Measurements from ENCODE around the gene TERT.

DNA sequence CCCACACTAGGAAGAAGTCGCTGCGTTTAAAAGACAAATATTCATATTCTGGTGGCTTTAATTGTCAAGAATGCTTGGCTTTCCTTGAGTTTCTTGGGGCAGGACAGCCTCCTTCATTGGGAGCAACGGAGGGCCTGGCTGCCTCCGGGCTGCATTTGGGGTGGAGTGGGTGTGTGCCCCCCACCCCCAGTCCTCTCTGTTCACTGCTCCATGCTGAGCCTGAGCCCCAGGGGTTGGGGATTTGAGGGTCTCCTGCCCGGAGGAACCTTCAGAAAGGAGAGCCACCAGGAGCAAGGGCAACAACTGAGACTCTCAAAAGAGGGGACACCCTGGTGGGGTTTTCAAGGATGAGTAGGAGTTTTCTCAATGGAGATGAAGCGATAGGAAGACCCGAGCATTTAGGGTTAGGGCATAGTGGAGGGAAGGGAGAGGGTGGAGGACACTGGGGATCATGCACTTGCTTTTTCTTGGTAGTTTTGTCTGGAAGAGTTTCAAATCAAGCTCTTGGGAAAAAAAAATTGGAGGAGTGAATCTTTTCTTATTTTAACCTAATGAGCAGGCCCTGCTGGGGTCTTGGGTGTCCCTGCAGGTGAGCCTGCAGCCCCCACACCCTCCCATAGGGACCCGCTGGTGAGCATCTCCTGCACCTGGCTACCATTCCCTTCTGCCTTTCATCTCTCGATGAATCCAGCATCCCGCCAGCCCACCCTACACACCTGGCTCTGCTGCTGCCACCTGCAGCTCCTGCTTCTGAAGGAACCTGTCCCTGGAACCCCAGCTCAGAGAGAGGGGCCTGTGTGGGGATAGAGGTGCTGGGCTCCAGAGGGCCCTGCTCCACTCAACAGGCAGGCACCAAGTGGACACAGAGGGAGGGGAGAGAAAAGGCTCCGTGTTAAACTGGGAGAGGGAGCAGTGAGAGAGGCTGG lies 89.3 kb downstream of the TERT start:
- TF ChIP-seq EP300 (IDR thresholded peaks at IDR 0.05) (no peak), POLR2AphosphoS5 (IDR thresholded peaks at IDR 0.05) (no peak), POLR2A (IDR thresholded peaks at IDR 0.05) (no peak)
- TF ChIP-seq, protein P1, sequence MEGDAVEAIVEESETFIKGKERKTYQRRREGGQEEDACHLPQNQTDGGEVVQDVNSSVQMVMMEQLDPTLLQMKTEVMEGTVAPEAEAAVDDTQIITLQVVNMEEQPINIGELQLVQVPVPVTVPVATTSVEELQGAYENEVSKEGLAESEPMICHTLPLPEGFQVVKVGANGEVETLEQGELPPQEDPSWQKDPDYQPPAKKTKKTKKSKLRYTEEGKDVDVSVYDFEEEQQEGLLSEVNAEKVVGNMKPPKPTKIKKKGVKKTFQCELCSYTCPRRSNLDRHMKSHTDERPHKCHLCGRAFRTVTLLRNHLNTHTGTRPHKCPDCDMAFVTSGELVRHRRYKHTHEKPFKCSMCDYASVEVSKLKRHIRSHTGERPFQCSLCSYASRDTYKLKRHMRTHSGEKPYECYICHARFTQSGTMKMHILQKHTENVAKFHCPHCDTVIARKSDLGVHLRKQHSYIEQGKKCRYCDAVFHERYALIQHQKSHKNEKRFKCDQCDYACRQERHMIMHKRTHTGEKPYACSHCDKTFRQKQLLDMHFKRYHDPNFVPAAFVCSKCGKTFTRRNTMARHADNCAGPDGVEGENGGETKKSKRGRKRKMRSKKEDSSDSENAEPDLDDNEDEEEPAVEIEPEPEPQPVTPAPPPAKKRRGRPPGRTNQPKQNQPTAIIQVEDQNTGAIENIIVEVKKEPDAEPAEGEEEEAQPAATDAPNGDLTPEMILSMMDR (IDR thresholded peaks at IDR 0.05): no peak

All from gastroesophageal sphincter (tissue), 3 donors.